GM12801 (cell line): ENCODE data around the gene SEMA3C.

Experiments
- TF ChIP-seq, protein P1 (sequence below): IDR thresholded peaks from one replicate; pipeline ENCODE4 v1.5.1; 2011; ENCODE audit warnings: control low read depth; ENCODE audit not compliant: insufficient read length; ENCODE audit errors: extremely low read depth

The SEMA3C gene

DNA sequence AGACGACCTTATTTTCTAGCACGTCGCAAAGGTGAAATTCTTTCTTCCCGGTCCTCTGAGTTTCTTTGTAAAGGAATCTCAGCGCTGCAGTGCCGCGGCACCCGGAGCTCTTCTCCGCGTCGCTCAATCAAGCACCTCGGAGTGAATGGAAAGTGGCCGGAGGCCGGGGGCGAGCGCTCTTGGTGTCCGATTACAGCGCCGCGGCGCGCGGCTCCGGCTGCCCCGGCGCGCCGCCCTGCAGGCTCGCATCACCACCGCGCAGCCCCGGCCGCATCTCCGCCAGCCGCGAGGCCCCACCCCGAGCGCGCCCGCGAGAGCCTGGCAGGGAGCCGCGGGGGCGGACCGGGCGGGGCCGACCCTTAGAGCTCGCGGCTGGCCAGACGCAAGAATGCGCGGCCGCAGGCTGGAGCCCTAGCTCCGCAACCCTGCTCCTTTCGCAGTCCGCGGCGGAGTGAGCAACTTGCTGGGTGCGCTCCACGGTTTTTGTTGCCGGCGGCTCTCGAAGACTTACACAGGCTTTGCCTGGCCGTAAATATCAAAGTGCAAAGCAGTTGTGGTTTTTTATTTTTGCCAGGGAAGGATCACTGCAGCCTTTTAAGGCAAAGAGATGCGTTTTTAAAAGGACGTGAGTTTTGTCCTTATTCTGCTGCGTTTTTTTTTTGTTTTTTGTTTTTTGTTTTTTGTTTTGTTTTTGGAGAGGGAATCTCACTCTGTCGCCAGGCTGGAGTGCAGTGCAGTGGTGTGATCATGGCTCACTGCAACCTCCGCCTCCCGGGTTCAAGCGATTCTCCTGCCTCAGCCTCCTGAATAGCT is at the start of gene SEMA3C:
TSS of gene SEMA3C (minus strand) at position 143 of the 813 bp plus-strand sequence. CDS start 2,270 bp downstream, outside the sequence.
- TF ChIP-seq, protein P1, sequence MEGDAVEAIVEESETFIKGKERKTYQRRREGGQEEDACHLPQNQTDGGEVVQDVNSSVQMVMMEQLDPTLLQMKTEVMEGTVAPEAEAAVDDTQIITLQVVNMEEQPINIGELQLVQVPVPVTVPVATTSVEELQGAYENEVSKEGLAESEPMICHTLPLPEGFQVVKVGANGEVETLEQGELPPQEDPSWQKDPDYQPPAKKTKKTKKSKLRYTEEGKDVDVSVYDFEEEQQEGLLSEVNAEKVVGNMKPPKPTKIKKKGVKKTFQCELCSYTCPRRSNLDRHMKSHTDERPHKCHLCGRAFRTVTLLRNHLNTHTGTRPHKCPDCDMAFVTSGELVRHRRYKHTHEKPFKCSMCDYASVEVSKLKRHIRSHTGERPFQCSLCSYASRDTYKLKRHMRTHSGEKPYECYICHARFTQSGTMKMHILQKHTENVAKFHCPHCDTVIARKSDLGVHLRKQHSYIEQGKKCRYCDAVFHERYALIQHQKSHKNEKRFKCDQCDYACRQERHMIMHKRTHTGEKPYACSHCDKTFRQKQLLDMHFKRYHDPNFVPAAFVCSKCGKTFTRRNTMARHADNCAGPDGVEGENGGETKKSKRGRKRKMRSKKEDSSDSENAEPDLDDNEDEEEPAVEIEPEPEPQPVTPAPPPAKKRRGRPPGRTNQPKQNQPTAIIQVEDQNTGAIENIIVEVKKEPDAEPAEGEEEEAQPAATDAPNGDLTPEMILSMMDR: no peak

DNA sequence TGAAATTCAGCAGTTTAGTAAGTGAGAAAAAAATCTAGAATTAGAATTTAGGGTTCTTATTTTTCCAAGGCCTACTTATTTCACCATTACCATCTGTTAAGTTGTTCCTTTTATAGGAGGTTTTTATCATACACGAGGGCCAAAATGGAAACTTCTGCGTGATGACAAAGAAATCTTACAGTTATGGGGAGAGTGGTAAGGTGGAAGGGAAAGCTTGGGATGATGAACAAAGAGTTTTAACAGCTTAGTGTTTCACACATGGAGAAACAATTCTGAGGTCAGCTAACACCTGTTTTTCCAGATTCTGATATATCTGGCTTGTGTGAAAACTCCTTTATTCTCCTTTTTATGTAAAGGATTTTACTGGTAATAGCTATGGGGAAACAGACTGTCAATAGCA is 49.8 kb upstream of the SEMA3C start:
- TF ChIP-seq, protein P1: no peak

DNA sequence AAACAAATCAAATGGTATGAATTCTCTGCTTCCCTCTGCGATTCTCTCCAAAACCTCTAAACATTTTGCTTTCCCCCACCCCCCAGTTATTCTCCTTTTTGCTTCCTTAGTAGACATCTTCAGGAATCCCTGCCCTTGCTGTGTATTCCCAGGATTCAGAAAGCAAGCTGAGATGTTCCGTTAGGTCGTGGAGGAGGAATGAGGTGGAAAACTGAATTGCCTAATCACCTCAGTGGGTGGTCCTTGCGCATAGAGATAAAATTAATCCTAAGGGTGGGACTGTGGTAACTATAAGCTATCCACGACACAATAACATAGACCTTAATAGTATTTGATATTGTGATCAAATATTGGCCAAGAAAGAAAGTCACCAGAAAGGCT is 49.1 kb upstream of the SEMA3C start:
- TF ChIP-seq, protein P1: no peak

DNA sequence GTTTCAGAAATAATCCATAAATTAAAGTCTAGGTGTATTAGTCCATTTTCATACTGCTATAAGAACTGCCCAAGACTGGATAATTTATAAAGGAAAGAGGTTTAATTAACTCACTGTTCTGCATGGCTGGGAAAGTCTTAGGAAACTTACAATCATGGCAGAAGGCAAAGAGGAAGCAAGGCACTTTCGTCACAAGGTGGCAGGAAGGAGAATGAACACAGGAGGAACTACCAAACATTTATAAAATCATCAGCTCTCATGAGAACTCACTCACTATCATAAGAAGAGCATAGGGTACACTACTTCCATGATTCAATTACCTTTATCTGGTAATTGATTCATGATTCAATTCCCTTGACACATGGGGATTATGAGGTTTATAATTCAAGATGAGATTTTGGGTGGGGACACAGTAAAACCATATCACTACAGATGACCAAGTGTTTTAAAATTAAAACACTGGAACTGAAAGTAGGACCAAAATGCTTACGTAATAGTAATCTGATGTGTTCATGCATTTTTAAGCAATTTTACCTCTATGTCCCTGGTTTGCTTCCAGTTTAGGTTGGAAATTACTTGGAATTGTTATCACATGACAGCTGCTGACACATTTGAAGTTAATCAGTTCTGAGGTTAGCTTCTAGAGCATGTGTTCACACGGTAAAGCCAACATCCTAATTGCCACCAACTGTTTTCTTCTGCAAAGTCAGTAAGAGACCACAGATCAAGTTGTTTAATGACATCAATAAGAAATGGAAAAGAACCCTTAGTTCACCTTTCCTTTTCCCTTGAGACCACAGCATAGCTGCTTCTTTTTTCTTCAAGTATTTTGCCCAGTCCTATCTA is 48.4 kb upstream of the SEMA3C start:
- TF ChIP-seq, protein P1: no peak

DNA sequence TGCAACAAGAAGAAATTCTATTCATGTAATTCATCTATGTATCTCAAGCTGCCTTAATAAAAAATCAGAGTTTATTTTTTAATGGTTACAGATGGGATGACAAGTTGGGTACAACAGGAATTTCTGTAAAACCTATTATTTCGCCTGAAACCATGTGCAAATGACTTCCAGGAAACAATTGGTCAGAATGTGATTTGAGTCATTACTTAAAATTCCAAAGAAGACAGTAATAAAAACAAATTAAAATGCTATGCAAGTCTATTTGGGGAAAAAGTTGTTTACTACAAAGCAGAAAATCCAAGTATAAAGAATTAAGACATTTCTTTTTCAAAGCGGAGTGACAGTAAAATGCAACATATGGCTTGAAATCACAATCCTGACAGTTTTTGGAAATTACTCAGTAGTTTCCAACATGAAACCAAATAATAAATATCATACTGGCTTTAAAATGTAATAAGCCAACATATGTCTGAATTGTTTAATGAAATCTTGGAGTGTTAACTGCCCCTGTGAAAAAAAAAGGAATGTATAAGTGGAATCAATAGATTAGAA is 41.5 kb upstream of the SEMA3C start:
- TF ChIP-seq, protein P1: no peak

- TF ChIP-seq, protein P1: no peak
These were observed 38.5 kb upstream of the SEMA3C start for GRCh38 chr7:80957226-80957777.

DNA sequence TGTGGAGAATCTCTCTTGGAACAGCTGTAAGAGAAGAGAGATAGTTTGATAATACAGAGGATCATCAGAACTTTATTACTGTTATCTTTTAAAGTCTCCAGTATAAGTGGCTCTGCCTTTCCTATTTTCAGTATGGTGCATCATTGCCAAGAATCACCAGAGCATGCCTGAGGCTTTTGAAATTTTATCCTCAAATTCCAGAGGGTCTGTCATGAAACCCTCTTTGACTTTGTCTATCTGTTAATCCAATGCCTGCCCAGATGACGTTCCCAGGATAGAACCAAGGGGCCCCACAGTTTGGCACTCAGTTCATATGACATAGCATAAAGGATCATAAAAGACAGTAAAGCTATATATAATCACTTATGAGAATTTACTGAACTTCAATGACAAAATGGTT is 35.3 kb upstream of the SEMA3C start:
- TF ChIP-seq, protein P1: no peak
